ENCODE data around the gene THRB. TPM values are rescaled to one million over a fixed set of nuclear protein-coding genes. Genes with fewer than 3 reads are reported as not detected.

Gene THRB
- polyA plus RNA-seq, 1 of the 3 experiments (the other 2 are of a cell fraction) = 0.02 TPM

DNA sequence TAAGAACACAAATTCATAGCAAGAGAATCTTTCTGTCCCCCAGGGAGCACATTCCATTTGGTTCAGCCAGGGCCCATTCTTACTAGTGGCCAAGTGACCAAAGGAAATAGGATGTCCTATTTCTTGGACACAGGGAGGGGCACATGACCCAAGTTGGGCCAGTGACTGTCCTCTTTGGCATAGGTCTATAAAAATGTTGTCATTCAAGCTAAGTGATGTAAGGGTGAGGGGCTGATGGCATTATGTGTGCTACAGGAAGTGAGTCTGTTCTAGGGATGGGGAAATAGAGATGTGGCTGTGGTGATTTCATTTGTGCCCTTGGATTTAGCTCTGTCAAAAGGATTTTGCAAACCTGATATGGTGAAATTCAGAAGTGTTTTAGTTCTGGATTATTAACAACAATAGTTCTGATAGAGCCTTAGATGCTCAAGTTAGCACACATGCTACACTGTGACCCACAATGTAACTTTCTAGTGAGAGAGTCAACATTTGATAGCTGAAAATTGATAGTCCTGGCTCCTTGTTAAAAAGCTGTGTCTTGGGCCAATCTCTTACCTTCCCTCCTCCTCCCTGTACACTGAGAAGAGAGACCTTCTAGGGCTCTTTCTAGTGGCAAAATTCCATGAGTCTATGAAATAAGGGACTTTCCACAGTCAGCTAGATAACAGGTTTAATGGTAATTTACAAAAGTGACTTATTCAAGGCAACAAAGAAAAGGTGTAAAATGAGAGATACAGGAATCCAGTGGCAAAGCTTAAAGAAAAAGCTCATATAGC lies 117.2 kb downstream of the THRB start:
- TF ChIP-seq EP300 (IDR thresholded peaks at IDR 0.05; ENCODE audit: borderline replicate concordance in 1 of 2, low read depth in 1 of 2, low read length in 1 of 2) = no peak
- no peak for TF ChIP-seq RAD21 (IDR thresholded peaks at IDR 0.05; ENCODE audit: low read length)
- no peak for TF ChIP-seq POLR2AphosphoS5 (IDR thresholded peaks at IDR 0.05; ENCODE audit: low read depth, low read length)
- TF ChIP-seq, protein P1, sequence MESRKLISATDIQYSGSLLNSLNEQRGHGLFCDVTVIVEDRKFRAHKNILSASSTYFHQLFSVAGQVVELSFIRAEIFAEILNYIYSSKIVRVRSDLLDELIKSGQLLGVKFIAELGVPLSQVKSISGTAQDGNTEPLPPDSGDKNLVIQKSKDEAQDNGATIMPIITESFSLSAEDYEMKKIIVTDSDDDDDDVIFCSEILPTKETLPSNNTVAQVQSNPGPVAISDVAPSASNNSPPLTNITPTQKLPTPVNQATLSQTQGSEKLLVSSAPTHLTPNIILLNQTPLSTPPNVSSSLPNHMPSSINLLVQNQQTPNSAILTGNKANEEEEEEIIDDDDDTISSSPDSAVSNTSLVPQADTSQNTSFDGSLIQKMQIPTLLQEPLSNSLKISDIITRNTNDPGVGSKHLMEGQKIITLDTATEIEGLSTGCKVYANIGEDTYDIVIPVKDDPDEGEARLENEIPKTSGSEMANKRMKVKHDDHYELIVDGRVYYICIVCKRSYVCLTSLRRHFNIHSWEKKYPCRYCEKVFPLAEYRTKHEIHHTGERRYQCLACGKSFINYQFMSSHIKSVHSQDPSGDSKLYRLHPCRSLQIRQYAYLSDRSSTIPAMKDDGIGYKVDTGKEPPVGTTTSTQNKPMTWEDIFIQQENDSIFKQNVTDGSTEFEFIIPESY (IDR thresholded peaks at IDR 0.05; ENCODE audit: borderline replicate concordance, low read depth) = no peak
- no peak for TF ChIP-seq GATA2 (CRISPR knock-in tag; IDR thresholded peaks at IDR 0.05)
- no peak for TF ChIP-seq RFX5 (IDR thresholded peaks at IDR 0.05; ENCODE audit: low read length)
- no peak for TF ChIP-seq FOSL2 (IDR thresholded peaks at IDR 0.05; ENCODE audit: borderline replicate concordance, low read depth)
- no peak for TF ChIP-seq EZH2phosphoT487 (IDR thresholded peaks at IDR 0.05; ENCODE audit: borderline replicate concordance, low read depth)
- TF ChIP-seq GABPA (IDR thresholded peaks at IDR 0.05; ENCODE audit: low read depth) = no peak
- TF ChIP-seq ELF1 (IDR thresholded peaks at IDR 0.05) = no peak
- TF ChIP-seq YY1 (IDR thresholded peaks at IDR 0.05; ENCODE audit: low read depth) = no peak
- TF ChIP-seq SIN3A (IDR thresholded peaks at IDR 0.05; ENCODE audit: borderline replicate concordance, low read depth, low read length) = no peak
- no peak for TF ChIP-seq TCF12 (IDR thresholded peaks at IDR 0.05)
- no peak for TF ChIP-seq RCOR1 (IDR thresholded peaks at IDR 0.05; ENCODE audit: low read length)
- TF ChIP-seq, protein P2, sequence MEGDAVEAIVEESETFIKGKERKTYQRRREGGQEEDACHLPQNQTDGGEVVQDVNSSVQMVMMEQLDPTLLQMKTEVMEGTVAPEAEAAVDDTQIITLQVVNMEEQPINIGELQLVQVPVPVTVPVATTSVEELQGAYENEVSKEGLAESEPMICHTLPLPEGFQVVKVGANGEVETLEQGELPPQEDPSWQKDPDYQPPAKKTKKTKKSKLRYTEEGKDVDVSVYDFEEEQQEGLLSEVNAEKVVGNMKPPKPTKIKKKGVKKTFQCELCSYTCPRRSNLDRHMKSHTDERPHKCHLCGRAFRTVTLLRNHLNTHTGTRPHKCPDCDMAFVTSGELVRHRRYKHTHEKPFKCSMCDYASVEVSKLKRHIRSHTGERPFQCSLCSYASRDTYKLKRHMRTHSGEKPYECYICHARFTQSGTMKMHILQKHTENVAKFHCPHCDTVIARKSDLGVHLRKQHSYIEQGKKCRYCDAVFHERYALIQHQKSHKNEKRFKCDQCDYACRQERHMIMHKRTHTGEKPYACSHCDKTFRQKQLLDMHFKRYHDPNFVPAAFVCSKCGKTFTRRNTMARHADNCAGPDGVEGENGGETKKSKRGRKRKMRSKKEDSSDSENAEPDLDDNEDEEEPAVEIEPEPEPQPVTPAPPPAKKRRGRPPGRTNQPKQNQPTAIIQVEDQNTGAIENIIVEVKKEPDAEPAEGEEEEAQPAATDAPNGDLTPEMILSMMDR (IDR thresholded peaks at IDR 0.05) = no peak
- TF ChIP-seq, protein P3, sequence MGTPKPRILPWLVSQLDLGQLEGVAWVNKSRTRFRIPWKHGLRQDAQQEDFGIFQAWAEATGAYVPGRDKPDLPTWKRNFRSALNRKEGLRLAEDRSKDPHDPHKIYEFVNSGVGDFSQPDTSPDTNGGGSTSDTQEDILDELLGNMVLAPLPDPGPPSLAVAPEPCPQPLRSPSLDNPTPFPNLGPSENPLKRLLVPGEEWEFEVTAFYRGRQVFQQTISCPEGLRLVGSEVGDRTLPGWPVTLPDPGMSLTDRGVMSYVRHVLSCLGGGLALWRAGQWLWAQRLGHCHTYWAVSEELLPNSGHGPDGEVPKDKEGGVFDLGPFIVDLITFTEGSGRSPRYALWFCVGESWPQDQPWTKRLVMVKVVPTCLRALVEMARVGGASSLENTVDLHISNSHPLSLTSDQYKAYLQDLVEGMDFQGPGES (IDR thresholded peaks at IDR 0.05; ENCODE audit: low read depth, low read length) = no peak
- TF ChIP-seq FOXJ3 (CRISPR knock-in tag; IDR thresholded peaks at IDR 0.05) = no peak
- TF ChIP-seq, protein P4, sequence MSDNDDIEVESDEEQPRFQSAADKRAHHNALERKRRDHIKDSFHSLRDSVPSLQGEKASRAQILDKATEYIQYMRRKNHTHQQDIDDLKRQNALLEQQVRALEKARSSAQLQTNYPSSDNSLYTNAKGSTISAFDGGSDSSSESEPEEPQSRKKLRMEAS (IDR thresholded peaks at IDR 0.05; ENCODE audit: low read depth) = no peak
- TF ChIP-seq JUND (IDR thresholded peaks at IDR 0.05) = no peak
- POLR2A ChIA-PET = no interaction called here
- no peaks in the 10 kb centered on the region for H3K9me2 ChIP-seq
- H3K9ac ChIP-seq = no peak overlapping the region
- CTCF ChIA-PET = interaction anchor here (0.7 to 1.5 kb wide), 2 partner anchors 12 to 17 kb away, joined by 3 read pairs; no protein-coding TSS in a partner anchor
- no peak overlapping the region for H3K4me3 ChIP-seq (ENCODE audit: low read depth in 2 of 2, low read length in 1 of 2)
- H3K9me3 ChIP-seq = no peaks in the 10 kb centered on the region
- no peaks in the 10 kb centered on the region for H3K27me3 ChIP-seq (ENCODE audit: insufficient read depth)
- H4K20me1 ChIP-seq (ENCODE audit: insufficient read depth) = no peaks in the 10 kb centered on the region
- no peak overlapping the region for H3K27ac ChIP-seq (ENCODE audit: low read depth in 2 of 2, low read length in 1 of 2)
- DNase-seq = no peak
- H2AFZ ChIP-seq (ENCODE audit: low read depth) = no peak overlapping the region
- H3F3A ChIP-seq (replicated peaks; ENCODE audit: insufficient read depth) = no peaks in the 10 kb centered on the region
- H3K4me1 ChIP-seq (ENCODE audit: control insufficient read depth in 1 of 2, insufficient read depth in 2 of 2, low read depth in 1 of 2, low read length in 1 of 2) = no peaks in the 10 kb centered on the region
- no peaks in the 10 kb centered on the region for H3K79me2 ChIP-seq (ENCODE audit: insufficient read depth)
- no peak overlapping the region for H3K4me2 ChIP-seq
- no peaks in the 10 kb centered on the region for H3K36me3 ChIP-seq (replicated peaks in 1 of 2; ENCODE audit: control insufficient read depth in 1 of 2, insufficient read depth in 2 of 2, low read length in 1 of 2)
